DOHH2 (cell line): ENCODE measurements around the gene CACNA2D1.

ENCODE experiments used
- H3F3A ChIP-seq: fragments of 200-600 bp; sonication (generic), shearing (Covaris generic); 2 replicates; pipeline ENCODE4 v1.6.0; 2016; ENCODE audit warnings: antibody characterized with exemption, mild to moderate bottlenecking; ENCODE audit not compliant: control insufficient read depth, insufficient read depth
- H3K27ac ChIP-seq: fragments of 200-600 bp; sonication (generic); 2 replicates; pipeline ENCODE4 v1.5.1; 2014; ENCODE audit warnings: low read depth, mild to moderate bottlenecking, low read length, moderate library complexity
- H3K27me3 ChIP-seq: fragments of 200-600 bp; sonication (generic); 2 replicates; pipeline ENCODE4 v1.6.1; 2014; ENCODE audit warnings: mild to moderate bottlenecking, low read length, mixed read lengths; ENCODE audit not compliant: control insufficient read depth
- H3K36me3 ChIP-seq: fragments of 200-600 bp; sonication (generic); 2 replicates; pipeline ENCODE4 v1.6.1; 2014; ENCODE audit warnings: mild to moderate bottlenecking, low read length, moderate library complexity, mixed read lengths; ENCODE audit not compliant: control insufficient read depth
- H3K4me1 ChIP-seq: fragments of 200-600 bp; sonication (generic); 2 replicates; pipeline ENCODE4 v1.6.1; 2014; ENCODE audit warnings: mild to moderate bottlenecking, low read length, mixed read lengths; ENCODE audit not compliant: control insufficient read depth
- H3K4me2 ChIP-seq: fragments of 200-600 bp; sonication (generic); 2 replicates; pipeline ENCODE4 v1.6.0; 2014; ENCODE audit warnings: mild to moderate bottlenecking, low read length, moderate library complexity
- H3K4me3 ChIP-seq: fragments of 200-600 bp; sonication (generic); 2 replicates; pipeline ENCODE4 v1.5.1; 2014; ENCODE audit warnings: mild to moderate bottlenecking, low read length, mixed read lengths
- H3K79me2 ChIP-seq: fragments of 200-600 bp; sonication (generic); 2 replicates; pipeline ENCODE4 v1.6.1; 2014; ENCODE audit warnings: mild to moderate bottlenecking, low read length, mixed read lengths; ENCODE audit not compliant: control insufficient read depth
- H3K9me2 ChIP-seq: fragments of 200-600 bp; sonication (generic); replicated peaks from 2 replicates; pipeline ENCODE4 v1.6.1; 2014; ENCODE audit warnings: mild to moderate bottlenecking, low read length, mixed read lengths; ENCODE audit not compliant: control insufficient read depth
- H3K9me3 ChIP-seq: fragments of 200-600 bp; sonication (generic); 2 replicates; pipeline ENCODE4 v1.6.1; 2014; ENCODE audit warnings: antibody characterized with exemption, low read length, mixed read lengths; ENCODE audit not compliant: control insufficient read depth, insufficient read depth
- H4K20me1 ChIP-seq: fragments of 200-600 bp; sonication (generic); 2 replicates; pipeline ENCODE4 v1.6.0; 2014; ENCODE audit warnings: low read depth, mild to moderate bottlenecking, antibody characterized with exemption, low read length, moderate library complexity; ENCODE audit not compliant: control insufficient read depth, insufficient read depth
- CTCF ChIP-seq: fragments of 200-600 bp; sonication (generic); IDR thresholded peaks from one replicate; pipeline ENCODE4 v1.5.1; 2014; ENCODE audit warnings: antibody characterized with exemption, mild to moderate bottlenecking, low read depth, low read length; ENCODE audit not compliant: poor library complexity, severe bottlenecking
- EZH2phosphoT487 ChIP-seq: fragments of 200-600 bp; sonication (generic); IDR thresholded peaks from 2 replicates; pipeline ENCODE4 v1.6.1; 2017; ENCODE audit warnings: borderline replicate concordance, mild to moderate bottlenecking, antibody characterized with exemption, low read length, moderate library complexity, mixed read lengths

The CACNA2D1 gene

GRCh38 chr7:82029236-82029913, 414.2 kb downstream of the CACNA2D1 start:
- Histone ChIP-seq H3K4me1 (no peaks in the 10 kb centered on the region), H3K27ac (no peak overlapping the region), H3K4me3 (no peak overlapping the region), H3K9me3 (no peaks in the 10 kb centered on the region), H3K36me3 (no peaks in the 10 kb centered on the region), H3K27me3 (no peaks in the 10 kb centered on the region), H3K4me2 (no peak overlapping the region), H4K20me1 (no peaks in the 10 kb centered on the region), H3F3A (no peaks in the 10 kb centered on the region), H3K9me2 (no peaks in the 10 kb centered on the region), H3K79me2 (no peaks in the 10 kb centered on the region)
- TF ChIP-seq CTCF (no peak), EZH2phosphoT487 (no peak)

GRCh38 chr7:82028097-82028496, 415.5 kb downstream of the CACNA2D1 start:
- TF ChIP-seq EZH2phosphoT487 (no peak), CTCF (no peak)
- Histone ChIP-seq H3K9me2 (no peaks in the 10 kb centered on the region), H3K4me2 (no peak overlapping the region), H3K79me2 (no peaks in the 10 kb centered on the region), H3K4me3 (no peak overlapping the region), H3K27ac (no peak overlapping the region), H3K4me1 (no peaks in the 10 kb centered on the region), H3K36me3 (no peaks in the 10 kb centered on the region), H3K9me3 (no peaks in the 10 kb centered on the region), H3K27me3 (no peaks in the 10 kb centered on the region), H3F3A (no peaks in the 10 kb centered on the region), H4K20me1 (no peaks in the 10 kb centered on the region)

GRCh38 chr7:82021713-82022112, 421.9 kb downstream of the CACNA2D1 start:
- Histone ChIP-seq H4K20me1 (no peaks in the 10 kb centered on the region), H3K27me3 (no peaks in the 10 kb centered on the region), H3K9me2 (no peaks in the 10 kb centered on the region), H3K4me2 (no peak overlapping the region), H3K36me3 (no peaks in the 10 kb centered on the region), H3K4me3 (no peak overlapping the region), H3K79me2 (no peaks in the 10 kb centered on the region), H3F3A (no peaks in the 10 kb centered on the region), H3K9me3 (no peaks in the 10 kb centered on the region), H3K27ac (no peak overlapping the region), H3K4me1 (no peaks in the 10 kb centered on the region)
- TF ChIP-seq CTCF (no peak), EZH2phosphoT487 (no peak)
